HG02642 (cell line): ENCODE results near the gene FKRP.

ENCODE experiments used
- ATAC-seq: cut with Tn5 transposase; IDR thresholded peaks from one replicate; pipeline ENCODE4 v1.9.1; 2021; ENCODE audit warnings: mild to moderate bottlenecking; ENCODE audit not compliant: unreplicated experiment, poor library complexity

FKRP gene

DNA sequence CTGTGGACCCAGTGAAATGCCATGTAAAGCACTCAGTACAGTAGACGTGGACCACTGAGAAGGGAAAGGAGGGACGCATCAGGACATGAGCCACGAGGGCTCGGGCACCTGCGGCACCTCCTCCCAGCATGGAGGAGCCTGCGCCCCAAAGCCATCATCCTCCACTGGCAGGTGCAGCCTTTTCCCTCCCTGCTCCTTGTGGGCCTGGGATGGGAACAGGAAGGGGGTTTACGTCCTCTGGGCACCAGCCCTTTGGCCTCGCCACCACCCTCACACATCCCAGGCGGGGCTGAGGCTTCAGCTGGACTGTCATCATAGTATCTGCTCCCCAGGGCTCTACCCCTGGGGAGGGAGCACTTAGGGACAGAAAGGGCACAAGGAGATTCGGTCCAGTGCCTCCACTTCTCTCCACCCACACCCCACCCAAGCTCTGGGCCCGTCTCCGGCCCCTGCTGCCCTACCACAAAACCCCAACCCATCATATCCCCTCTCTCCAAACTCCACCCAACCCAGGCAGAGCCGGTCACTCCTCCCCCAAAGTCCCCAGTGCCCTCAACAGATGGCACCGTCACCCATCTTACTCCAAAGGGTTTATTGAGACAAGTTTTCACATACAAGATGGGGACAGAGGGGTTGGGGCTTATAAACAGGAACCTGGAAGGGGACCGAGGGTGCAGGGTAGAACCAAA, 26.8 kb upstream of the FKRP start:
- ATAC-seq = peak; percentile 27

DNA sequence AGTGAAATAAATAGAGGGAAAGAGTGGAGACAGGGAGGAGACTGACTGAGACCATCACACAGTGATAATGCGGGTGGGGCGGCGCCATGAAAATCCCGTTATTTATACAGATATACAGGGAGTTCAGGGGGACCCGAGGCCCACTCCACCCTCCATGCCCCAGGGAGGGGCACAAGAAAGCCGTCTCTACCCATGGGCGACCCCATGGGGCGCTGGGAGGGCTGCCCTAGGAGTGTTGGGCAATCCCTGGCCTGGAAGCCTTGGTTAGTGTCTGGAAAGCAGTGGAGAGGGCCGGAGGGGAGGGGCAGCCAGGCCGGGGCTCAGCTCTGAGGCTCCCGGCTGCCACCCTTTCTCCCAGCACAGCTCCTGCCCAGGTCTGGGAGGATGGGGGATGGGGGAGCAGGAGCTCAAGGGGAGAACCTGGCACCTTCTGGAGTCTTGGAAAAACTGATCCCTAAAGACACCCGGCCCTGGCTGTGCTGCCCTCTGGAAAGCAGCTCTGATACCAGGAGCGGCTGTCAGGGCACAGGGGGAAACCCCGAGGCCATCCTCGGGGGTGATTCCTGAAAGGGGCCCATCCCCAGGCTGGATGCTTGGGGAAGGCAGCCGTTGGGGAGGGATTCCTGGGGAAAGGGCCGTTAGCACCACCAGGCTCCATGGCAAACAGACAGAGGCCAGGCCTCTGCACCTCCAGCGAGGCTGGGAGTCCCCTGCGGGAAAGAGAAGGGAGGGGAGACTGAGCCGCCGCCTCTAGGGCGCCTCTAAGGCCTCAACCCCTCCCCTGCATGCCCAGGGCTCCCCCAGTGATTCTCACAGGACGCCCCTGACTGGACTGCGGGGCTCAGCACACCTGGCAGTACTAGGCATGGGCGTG, 26.0 kb upstream of the FKRP start:
- no peak for ATAC-seq

DNA sequence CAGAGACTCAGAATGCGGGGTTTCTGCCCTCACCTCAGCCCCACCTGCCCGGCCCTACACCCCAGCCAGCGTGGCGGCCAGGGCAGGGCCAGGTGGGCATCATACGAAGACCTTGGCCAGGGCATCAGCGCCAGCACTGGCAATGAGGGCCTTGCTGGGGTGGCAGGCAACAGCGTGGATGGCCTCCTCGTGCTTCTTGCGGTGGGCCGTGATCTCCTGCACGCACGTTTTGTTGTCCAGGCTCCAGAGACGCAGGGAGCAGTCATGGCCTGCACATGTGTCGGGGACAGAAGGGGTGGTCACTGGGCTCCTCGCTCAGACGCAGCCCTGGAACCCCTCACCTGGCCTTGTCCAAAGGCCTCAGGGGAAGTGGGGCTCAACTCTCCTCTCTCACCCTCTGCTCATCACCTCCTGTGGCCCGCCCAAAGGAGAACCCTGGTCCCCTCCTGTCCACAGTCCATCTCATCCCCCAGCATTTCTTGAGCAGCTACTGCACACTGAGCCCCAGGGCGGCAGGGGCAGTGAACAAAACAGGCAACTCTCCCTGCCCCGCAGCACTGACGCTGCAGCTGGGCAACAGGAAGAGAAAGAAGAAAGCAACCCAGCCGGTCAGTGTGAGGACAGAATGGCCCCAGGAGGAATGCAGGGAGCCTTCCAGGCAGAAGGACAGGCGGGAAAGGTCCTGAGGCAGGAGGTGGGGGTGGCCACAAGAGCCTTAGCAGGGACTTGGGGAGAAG, 25.2 kb upstream of the FKRP start:
- no peak for ATAC-seq

DNA sequence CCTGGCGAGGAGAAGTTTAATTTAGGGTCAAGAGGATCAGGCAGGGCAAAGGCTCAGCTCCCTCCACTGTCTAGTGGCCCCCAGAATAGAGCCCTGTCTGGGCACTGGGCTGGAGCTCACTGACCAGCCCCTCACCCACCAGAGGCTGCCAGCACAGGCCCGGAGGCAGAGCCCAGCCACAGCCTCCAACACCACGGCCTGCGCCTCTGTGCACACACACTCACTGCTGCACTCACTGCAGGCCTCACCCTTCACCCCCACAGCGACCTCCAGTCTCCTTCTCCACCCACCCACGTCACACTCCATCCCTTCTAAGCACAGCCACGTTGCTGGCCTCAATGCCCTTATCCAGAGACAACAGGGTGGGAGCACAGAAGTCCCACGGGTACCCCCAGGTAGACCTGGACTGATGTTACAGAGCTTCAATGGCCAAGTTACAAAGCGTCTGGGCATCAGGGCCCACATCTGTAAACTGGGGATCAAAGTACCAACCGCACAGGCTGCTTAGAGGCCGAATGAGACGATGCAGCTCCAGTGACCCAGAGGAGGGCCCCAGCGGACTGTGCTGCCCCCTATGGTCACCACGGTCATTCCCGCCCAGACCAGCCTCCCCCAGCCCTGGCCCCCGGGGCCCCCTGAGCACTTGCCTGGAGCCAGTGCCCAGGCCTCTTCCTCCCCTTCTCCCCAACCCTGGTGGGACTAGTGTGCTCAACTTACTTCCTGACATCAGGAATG, 24.4 kb upstream of the FKRP start:
- ATAC-seq = no peak

DNA sequence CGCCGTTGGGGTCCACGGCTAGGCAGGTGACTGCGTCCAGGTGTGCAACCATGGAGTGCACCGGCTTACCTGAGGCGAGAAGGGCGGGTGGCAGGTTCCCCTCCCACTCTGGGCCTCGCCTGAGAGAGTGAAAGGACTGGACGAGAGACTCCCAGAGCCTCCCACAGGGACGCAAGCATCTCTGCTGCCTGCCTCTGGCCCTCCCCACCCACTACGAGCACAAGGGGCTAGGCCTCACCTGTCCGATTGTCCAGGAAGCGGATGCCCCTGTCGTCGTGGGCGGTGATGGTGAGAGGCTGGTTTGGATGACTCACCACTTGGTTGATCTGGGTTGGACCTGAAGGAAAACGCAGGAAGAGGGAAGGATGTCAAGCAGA, 23.9 kb upstream of the FKRP start:
- no peak for ATAC-seq

DNA sequence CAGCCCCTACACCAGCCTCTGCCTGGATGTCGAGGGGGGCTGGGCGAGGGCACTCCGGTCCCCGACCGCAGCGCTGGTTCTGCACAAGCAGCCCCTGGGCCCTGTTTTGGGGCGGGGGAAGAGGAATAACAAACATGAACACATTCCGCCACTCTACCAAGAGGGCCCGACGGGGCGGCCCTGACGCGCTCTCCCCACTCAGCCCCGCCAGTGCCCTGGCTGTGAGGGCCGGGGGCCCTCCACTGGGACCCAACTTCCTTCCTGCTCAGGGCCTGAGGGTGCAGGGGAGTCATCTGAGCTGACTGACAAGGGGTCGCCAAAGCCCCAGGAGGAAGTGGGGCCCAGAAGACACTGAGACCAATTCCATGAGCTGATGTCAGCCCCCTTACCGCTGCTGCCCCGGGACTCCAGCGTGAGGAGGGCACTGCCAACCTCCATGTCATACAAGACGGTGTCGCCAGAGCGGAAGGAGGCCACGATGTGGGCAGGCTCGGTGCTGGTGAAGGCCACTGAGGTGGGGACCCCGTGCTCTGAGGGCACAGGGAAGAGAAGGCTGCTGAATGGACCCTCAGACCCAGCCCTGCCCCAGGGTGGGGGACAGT, 23.3 kb upstream of the FKRP start:
- ATAC-seq = no peak

DNA sequence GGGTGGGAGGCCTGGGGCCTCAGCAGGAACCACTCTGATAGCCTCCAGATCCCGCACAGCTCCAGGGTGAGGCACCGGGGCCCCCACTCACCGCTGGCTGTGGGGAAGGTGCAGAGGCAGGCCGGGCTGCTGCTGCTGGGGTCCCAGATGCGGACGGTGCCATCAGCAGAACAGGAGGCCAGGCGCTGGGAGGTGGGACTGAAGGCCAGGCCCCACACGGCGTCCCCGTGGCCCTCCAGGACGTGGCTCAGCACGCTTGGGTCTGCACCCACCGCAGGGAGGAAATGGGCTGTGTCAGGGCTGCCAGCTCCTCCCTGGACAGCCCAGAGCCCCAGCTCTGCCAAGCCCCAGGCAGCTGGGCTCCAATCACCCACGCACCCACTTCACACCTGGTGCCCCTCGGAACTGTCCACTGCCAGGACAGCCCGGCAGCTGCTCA, 22.8 kb upstream of the FKRP start:
- no peak for ATAC-seq

DNA sequence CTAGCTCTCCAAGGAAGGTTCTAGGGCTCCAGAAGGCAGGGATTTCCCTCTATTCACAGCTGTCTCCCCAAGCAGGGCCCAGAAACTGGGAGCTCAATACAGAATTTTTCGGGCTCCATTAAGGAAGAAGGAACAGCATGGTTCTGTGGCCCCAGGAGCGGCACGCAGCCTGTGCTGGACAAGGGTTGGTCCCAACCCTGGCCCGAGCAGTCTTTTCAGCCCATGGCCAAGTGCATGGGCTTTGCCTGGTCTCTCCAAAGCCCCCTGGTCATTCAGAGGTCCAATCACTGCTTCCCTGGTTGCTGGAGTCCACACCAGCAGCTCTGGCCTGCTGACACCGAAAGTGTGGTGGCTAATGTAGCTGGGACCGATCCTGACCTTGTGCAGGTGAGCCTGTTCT, 22.4 kb upstream of the FKRP start:
- no peak for ATAC-seq

DNA sequence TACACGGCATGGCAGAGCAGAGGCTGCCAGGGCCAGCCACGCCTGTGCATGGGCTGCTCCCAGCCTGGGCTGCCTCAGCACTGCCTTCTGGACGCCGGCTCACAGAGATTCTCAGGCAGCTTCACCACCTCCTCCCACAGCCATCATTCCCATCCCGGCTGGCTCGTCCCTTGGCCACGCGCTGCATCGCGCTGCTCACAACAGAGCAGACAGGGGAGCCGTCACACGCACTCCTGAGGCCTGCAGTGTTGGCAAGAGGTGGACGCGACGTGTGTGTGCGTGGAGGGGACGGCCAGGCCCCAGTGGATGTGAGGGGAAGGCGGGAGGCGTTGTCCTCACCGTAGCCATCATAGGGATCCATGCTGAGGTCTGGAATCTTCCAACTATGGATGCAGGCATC, 21.4 kb upstream of the FKRP start:
- no peak for ATAC-seq

DNA sequence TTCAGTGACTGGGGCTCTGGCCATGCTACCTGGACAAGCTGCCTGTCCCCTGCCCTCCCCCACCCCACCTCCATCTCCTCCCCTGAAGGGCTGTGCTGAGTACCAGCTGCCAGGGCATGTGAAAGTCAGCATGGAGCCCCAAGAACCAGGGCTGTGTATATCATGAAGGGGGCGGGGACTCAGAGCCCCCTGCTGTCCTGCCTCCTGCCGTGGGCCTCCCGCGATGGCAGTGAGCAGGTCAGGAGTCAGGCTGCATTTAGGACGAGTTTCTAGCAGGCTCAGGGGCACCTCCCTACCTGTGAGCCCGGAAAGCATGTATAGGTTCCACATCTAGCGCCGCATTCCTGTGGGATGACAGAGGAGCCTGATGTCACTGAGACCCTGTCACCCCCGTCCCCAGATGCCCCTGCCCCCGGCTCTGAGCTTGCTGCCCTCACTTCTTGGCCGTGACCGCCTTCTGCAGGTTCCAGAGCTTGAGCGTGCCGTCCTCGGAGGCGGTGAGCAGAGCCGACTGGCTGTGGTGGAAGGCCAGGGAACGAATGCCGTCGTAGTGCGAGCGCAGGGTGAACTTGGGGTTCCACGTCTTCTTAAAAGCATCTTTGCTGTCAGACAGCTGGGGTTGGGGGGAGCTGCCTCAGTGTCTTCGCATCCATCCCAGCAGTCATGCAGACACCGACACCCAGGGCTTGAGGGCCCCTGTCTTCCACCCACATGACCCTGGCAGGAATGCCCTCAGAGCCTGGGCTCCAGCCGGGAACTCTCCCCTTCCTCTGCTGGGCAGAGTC, 20.6 kb upstream of the FKRP start:
- no peak for ATAC-seq

DNA sequence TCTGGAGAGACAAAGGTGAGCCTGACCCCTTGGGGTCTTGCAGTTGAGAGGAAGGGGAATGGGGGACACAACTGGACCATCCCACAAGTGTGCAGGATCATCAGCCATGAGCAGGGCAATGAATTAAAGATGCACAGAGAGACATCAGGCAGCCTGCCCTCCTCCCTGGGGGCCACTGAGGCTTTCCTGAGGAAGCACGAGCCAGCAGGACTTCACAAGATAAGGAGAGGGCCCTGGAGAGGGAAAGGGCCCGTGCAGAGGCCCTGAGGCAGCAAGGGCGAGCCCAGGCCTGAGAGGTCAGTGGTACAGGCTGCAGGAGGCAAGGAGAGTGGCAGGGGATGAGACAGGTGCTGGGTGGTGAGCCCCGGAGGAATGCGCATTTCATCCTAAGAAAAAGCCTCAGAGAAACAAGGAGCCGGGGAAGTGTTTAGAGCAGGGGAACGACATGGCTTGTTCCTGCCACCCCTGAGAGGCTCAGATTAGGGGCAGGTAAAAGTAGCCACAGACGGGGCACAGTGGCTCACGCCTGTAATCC, 19.9 kb upstream of the FKRP start:
- no peak for ATAC-seq

DNA sequence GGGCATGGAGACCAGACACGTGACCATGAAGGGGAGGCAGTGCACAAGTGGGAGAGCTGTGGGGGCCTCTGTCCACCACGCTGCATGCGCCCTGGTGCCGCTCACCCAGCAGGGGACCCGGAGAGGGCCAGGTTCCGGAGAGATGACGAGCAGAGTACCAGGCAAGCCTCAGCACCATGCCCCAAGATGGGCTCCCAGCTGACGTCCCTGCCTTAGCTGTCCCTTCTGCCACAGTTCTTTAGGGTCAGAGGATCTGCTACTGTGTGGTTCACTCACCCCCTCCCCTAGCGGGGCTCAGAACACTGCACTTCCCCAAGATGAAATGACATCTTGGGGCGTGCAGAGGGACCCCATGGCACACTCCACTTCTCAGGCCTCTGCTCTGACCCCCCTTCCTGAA, 19.3 kb upstream of the FKRP start:
- no peak for ATAC-seq

DNA sequence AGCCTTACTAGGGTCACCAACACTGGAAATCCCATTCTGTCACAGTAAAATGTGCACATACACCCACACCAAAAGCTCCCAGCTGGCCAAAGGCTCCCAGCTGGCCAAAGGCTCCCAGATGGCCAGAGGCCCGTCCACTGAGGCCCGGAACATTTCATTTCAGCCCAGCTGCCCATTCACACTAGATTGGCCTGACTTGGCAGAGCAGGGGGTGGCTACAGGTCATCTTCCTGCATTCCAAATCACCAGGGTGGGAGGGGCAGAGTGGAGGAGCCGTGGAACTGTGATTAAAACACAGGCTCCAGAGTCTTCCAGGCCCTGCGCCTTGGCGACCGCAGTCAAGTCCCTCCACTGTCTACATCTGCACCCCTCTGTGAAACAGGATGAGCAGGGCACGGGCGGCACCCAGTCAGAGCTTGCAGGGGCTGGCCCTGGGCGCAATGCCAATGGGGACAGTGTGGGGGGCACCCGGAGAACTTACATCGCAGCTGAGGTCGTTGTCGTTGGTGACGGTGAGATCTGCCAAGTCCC, 18.8 kb upstream of the FKRP start:
- ATAC-seq = no peak

DNA sequence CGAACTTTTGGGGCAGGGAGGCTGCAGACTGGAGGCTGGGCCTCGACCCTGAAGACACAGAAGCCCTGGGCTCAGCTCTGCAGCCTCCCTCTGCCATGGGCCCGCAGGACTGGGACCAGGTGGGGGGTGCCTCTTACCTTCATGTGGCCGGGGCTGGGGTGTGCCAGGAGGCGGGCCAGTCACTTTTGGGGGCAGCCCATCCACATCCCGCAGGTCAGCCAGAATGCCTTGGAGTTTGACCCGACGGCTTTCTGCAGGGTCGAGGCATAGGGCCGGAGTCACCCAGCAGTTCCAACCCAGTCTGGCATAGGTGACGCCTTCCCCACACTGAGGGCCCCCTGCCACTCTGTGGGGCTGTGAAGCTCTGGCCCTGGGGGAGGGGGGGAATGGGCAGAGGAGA, 18.1 kb upstream of the FKRP start:
- ATAC-seq = no peak

DNA sequence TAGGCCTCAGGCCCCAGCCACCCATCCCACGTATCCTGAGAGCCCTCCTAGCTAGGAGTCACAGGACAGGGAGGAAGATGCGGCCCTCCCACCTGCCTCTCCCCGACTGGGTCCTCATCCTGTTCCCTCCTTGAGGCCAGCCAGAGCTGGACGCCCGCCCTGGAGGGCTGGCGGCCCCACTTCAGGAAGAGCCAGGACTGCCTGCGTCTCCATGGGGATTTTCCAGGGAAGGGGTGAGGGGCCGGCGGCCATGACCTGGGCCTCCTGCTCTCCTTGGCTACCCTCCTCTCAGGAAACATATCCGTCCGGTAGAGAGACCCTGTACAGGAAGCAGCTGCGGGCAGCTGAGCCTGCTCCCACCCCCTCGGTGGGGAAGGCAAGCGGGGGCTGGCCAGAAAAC, 17.6 kb upstream of the FKRP start:
- ATAC-seq = no peak

DNA sequence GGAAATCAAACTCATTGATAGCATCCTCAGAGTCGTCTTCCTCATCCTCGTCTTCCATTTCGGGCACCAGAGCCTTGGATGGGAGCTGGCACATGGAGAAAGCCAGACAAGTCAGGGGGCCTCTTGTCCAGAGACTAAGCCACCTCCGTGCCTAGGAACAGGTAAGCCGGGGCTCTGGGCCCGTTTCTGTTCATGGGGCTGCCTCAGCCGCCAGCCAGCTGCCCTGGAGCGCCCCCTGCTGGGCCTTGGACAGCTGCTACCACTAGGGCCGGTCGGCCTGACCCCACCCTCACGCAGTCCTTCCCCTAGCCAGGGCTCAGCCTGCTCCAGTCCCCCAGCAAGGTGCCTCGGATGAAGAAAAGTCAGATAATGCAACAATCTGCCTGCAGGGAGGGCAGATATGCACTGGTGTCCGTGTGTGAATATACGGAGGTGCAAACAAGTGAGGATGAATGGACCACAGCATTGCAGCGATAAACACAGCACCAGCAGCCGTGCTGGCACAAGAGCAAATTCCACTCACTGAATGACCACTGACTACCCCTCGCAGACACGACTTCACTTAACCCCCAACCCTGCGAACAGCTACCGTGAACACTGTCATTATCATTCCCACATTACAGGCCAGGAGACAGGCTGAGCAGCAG, 17.0 kb upstream of the FKRP start:
- ATAC-seq = no peak

DNA sequence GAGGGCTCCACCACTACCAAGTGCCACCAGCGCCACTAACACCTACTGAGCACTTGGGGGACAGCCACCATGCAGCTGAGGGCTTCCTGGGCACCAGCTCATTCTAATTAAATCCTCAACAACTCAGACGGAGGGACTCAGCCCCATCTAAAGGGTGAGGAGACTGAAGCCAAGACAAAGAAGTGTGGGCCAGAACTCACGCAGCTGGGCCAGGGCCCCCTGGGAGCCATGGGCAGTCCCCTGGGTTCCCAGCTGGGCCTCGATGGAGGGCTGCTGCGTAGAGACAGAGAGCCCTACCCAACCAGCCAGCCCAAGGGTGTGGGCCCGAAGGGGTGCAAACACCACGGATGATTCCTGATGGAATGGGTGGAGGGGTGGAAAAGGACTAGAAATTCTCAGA, 16.2 kb upstream of the FKRP start:
- ATAC-seq = no peak

DNA sequence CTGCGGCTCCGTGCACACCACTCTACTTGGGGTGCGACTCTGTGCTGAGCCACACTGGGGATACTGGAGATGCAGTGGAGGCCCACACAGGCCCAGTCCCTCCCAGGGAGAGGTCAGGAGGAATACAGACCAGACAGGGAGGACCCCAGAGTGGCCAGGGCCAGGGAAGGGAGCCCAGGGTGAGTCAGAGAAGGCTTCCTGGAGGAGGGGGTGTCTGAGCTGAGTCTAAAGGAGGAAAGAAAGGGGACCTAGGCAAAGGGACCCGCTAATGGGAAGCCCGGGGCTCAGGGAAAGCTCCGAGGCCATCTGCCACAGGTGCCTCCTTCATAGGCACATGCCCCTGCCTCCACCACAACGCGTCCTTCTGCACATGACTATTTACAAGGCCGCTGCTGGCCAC, 15.7 kb upstream of the FKRP start:
- ATAC-seq = no peak
